IMR-90 (cell line): ENCODE measurements around the gene RASGRP2. TPM values are rescaled to one million over a fixed set of nuclear protein-coding genes. Genes with fewer than 3 reads are reported as not detected.

Experiments
- ATAC-seq: fragments of 200-7000 bp; cut with Tn5 transposase; 2 replicates; pipeline ENCODE4 v1.9.1; 2020; ENCODE audit warnings: low read depth, mild to moderate bottlenecking, moderate library complexity
- BruUV-seq: library from RNA; stranded (reverse); fragments of 400-500 nt; replicated peaks from 2 replicates; lab custom pipeline; 2021; lab: Mats Ljungman, UMichigan
- CTCF ChIA-PET: fragments of 300-600 bp; formaldehyde crosslinking; extraction: SDS; loops from one replicate; lab custom pipeline; 2021; ENCODE audit warnings: antibody characterized with exemption; lab: Yijun Ruan, JAX
- POLR2A ChIA-PET: fragments of 300-600 bp; sonication (Branson Sonifier 250); formaldehyde crosslinking; loops from one replicate; lab custom pipeline; 2022; ENCODE audit warnings: antibody characterized with exemption; ENCODE audit not compliant: unreplicated experiment; lab: Charles Lee
- DNase-seq: peaks from one replicate; pipeline ENCODE4 v3.0.0; 2013
- H2AFZ ChIP-seq: replicated peaks from 2 replicates; pipeline ENCODE3; 2013; ENCODE audit warnings: low read length, mild to moderate bottlenecking; ENCODE audit not compliant: poor library complexity
- H2AK5ac ChIP-seq: 2 replicates; pipeline ENCODE4 v1.6.1; 2013; ENCODE audit warnings: low read depth, low read length, inconsistent platforms
- H2AK9ac ChIP-seq: replicated peaks from 2 replicates; pipeline ENCODE3; 2013; ENCODE audit warnings: mild to moderate bottlenecking, low read depth, low read length, moderate library complexity; ENCODE audit not compliant: poor library complexity
- H2BK120ac ChIP-seq: 2 replicates; pipeline ENCODE4 v1.6.1; 2013; ENCODE audit warnings: low read depth, low read length, inconsistent platforms
- H2BK15ac ChIP-seq: 3 replicates; pipeline ENCODE4 v1.6.1; 2013; ENCODE audit warnings: low read depth, low read length, inconsistent platforms
- H2BK20ac ChIP-seq: 2 replicates; pipeline ENCODE4 v1.6.1; 2013; ENCODE audit warnings: low read depth, mild to moderate bottlenecking, inconsistent platforms, low read length, moderate library complexity
- H2BK5ac ChIP-seq: 2 replicates; pipeline ENCODE4 v1.6.1; 2013; ENCODE audit warnings: mild to moderate bottlenecking, low read depth, low read length, inconsistent platforms; ENCODE audit not compliant: poor library complexity, severe bottlenecking
- H3K14ac ChIP-seq: replicated peaks from 2 replicates; pipeline ENCODE4 v1.6.1; 2013; ENCODE audit warnings: low read depth, low read length, inconsistent platforms
- H3K18ac ChIP-seq: 2 replicates; pipeline ENCODE4 v1.6.1; 2013; ENCODE audit warnings: low read depth, low read length, control low read depth
- H3K23ac ChIP-seq: 2 replicates; pipeline ENCODE4 v1.6.1; 2013; ENCODE audit warnings: low read depth, low read length, inconsistent platforms
- H3K27ac ChIP-seq: 2 replicates; pipeline ENCODE4 v1.5.1; 2013; ENCODE audit warnings: mild to moderate bottlenecking, control low read depth, low read length; ENCODE audit not compliant: insufficient read depth
- H3K27me3 ChIP-seq: 2 replicates; pipeline ENCODE4 v1.6.1; 2013; ENCODE audit warnings: low read length; ENCODE audit not compliant: control insufficient read depth, insufficient read depth
- H3K36me3 ChIP-seq: 2 replicates; pipeline ENCODE4 v1.6.1; 2013; ENCODE audit warnings: low read length, mixed read lengths; ENCODE audit not compliant: control insufficient read depth, insufficient read depth
- H3K4ac ChIP-seq: 2 replicates; pipeline ENCODE4 v1.6.1; 2013; ENCODE audit warnings: low read depth, low read length, inconsistent platforms
- H3K4me1 ChIP-seq: 2 replicates; pipeline ENCODE4 v1.6.1; 2013; ENCODE audit warnings: low read length, mixed read lengths; ENCODE audit not compliant: control insufficient read depth, insufficient read depth
- H3K4me2 ChIP-seq: 2 replicates; pipeline ENCODE4 v1.6.1; 2013; ENCODE audit warnings: low read depth, mild to moderate bottlenecking, control low read depth, low read length, moderate library complexity
- H3K4me3 ChIP-seq: 2 replicates; pipeline ENCODE4 v1.5.1; 2013; ENCODE audit warnings: low read depth, mild to moderate bottlenecking, control low read depth, low read length, moderate library complexity; ENCODE audit not compliant: insufficient read depth
- H3K56ac ChIP-seq: 2 replicates; pipeline ENCODE4 v1.6.1; 2013; ENCODE audit warnings: low read length, inconsistent platforms; ENCODE audit not compliant: insufficient read depth; ENCODE audit errors: extremely low read depth
- H3K79me1 ChIP-seq, 2 experiments: 2 replicates each; pipeline ENCODE4 v1.6.1; 2013; ENCODE audit warnings: low read length in 2 of 2, inconsistent platforms in 1 of 2, low read depth in 1 of 2
- H3K9ac ChIP-seq: 2 replicates; pipeline ENCODE4 v1.6.1; 2013; ENCODE audit warnings: low read depth, low read length, control low read depth
- H3K9me1 ChIP-seq: 2 replicates; pipeline ENCODE4 v1.6.1; 2013; ENCODE audit warnings: low read length, inconsistent platforms; ENCODE audit not compliant: insufficient read depth
- H3K9me3 ChIP-seq: 2 replicates; pipeline ENCODE4 v1.6.1; 2013; ENCODE audit warnings: low read length; ENCODE audit not compliant: control insufficient read depth, insufficient read depth
- H4K20me1 ChIP-seq: 2 replicates; pipeline ENCODE4 v1.6.1; 2013; ENCODE audit warnings: low read length, inconsistent platforms; ENCODE audit not compliant: insufficient read depth
- H4K5ac ChIP-seq: 2 replicates; pipeline ENCODE4 v1.6.1; 2013; ENCODE audit warnings: mild to moderate bottlenecking, low read depth, low read length, control low read depth
- H4K8ac ChIP-seq, 2 experiments: 2 replicates each; pipeline ENCODE4 v1.6.1; 2013; ENCODE audit warnings: low read depth in 2 of 2, low read length in 2 of 2, control low read depth in 1 of 2, inconsistent platforms in 1 of 2
- H4K91ac ChIP-seq: 2 replicates; pipeline ENCODE4 v1.6.1; 2013; ENCODE audit warnings: low read depth, low read length, inconsistent platforms; ENCODE audit not compliant: insufficient read depth
- CEBPB ChIP-seq: IDR thresholded peaks from 2 replicates; pipeline ENCODE4 v1.6.1; 2012; ENCODE audit warnings: low read depth, low read length, improper control_type of control experiment
- FOS ChIP-seq: fragments of 150-350 bp; IDR thresholded peaks from 2 replicates; pipeline ENCODE4 v1.6.1; 2016; ENCODE audit warnings: low read depth, low read length
- MAFK ChIP-seq: IDR thresholded peaks from 2 replicates; pipeline ENCODE4 v1.6.1; 2012; ENCODE audit warnings: low read depth, low read length, improper control_type of control experiment
- MAZ ChIP-seq: IDR thresholded peaks from 2 replicates; pipeline ENCODE4 v1.6.1; 2012; ENCODE audit warnings: low read depth, mild to moderate bottlenecking, low read length, improper control_type of control experiment, moderate library complexity, borderline replicate concordance
- NFE2L2 ChIP-seq: fragments of 150-350 bp; IDR thresholded peaks from 2 replicates; pipeline ENCODE4 v1.6.1; 2016; ENCODE audit warnings: low read depth, mild to moderate bottlenecking, low read length
- POLR2A ChIP-seq: IDR thresholded peaks from 2 replicates; pipeline ENCODE4 v1.6.1; 2012; ENCODE audit warnings: mild to moderate bottlenecking, low read depth, low read length
- RAD21 ChIP-seq: IDR thresholded peaks from 2 replicates; pipeline ENCODE4 v1.6.1; 2012; ENCODE audit warnings: low read length, improper control_type of control experiment
- RCOR1 ChIP-seq: IDR thresholded peaks from 2 replicates; pipeline ENCODE4 v1.6.1; 2012; ENCODE audit warnings: mild to moderate bottlenecking, low read length, improper control_type of control experiment; ENCODE audit not compliant: insufficient replicate concordance
- RFX5 ChIP-seq: IDR thresholded peaks from 2 replicates; pipeline ENCODE4 v1.8.0; 2012; ENCODE audit warnings: low read depth, mild to moderate bottlenecking, low read length, moderate library complexity
- SMC3 ChIP-seq: fragments of 150-350 bp; IDR thresholded peaks from 2 replicates; pipeline ENCODE4 v1.6.1; 2016; ENCODE audit warnings: low read depth, mild to moderate bottlenecking, antibody characterized with exemption, low read length, moderate library complexity
- WGBS, 2 experiments: methylation state at CpG; one replicate each; pipeline versions ENCODE4 v1.1.5 to v1.1.7; 2013; ENCODE audit warnings: missing lambda C conversion rate in 2 of 2; ENCODE audit not compliant: insufficient read length in 1 of 2; ENCODE audit errors: extremely low coverage in 2 of 2; 5-methylcytosine and 5-hydroxymethylcytosine counted together
- dilution Hi-C: fragments of 300-500 bp; cut with HindIII; formaldehyde crosslinking; loops from one replicate; pipeline ENCODE4 v1.14.3; 2018; ENCODE audit warnings: low sequenced_read_pairs; ENCODE audit not compliant: unreplicated experiment
- in situ Hi-C: fragments of 300-500 bp; cut with MboI; formaldehyde crosslinking; loops from 3 replicates; pipeline ENCODE4 v1.14.3; 2019; ENCODE audit warnings: low sequenced_read_pairs, inconsistent platforms, mixed read lengths
- intact Hi-C: fragments of 100-400 bp; cut with micrococcal nuclease; formaldehyde crosslinking; loops from 2 replicates; pipeline ENCODE4 v1.10.0; 2022
- polyA plus RNA-seq, 3 experiments: library from polyadenylated mRNA; depleted of rRNA; stranded (reverse); fragments of >200 nt; gene quantifications; 2 replicates each; pipeline ENCODE4 v1.2.3, GENCODE V29; 2012; ENCODE audit warnings: low replicate concordance in 1 of 3
- total RNA-seq: library from RNA; depleted of rRNA; stranded (reverse); fragments of >200 nt; gene quantifications from 2 replicates; pipeline ENCODE4 v1.2.3, GENCODE V29; 2012

The RASGRP2 gene
- total and polyA plus RNA-seq, 2 of the 4 experiments (the other 2 are of a cell fraction): 1.2 TPM; not detected in 1

- H2AFZ ChIP-seq: no peak overlapping the region
- H3K27ac ChIP-seq: peak overlapping the region; percentile 11
- peak overlapping the region; percentile 18 for H2AK9ac ChIP-seq
- H3K27me3 ChIP-seq: no peaks in the 10 kb centered on the region
- no peak overlapping the region; the same call in 1 of the 2 replicates for H3K23ac ChIP-seq
- dilution Hi-C loops (no loop called here), intact Hi-C loops (no loop called here), in situ Hi-C loops (no loop called here)
- no peak for TF ChIP-seq POLR2A
- no peak for TF ChIP-seq RAD21
- no peak for TF ChIP-seq RFX5
- TF ChIP-seq RCOR1: no peak
- no peak for TF ChIP-seq FOS
- no peak for TF ChIP-seq NFE2L2
- TF ChIP-seq MAFK: no peak
- no peak for TF ChIP-seq CEBPB
- TF ChIP-seq SMC3: no peak
- no peak for TF ChIP-seq MAZ
- 70% methylated on average over 2 of the region's 6 CpGs; no CpG with 5 or more reads in 1 of the 2 experiments for WGBS, 2 experiments
- H3K14ac ChIP-seq: 0 out of 2 replicates have a peak overlapping the region, but pooled peaks have one; percentile 40
- no peak overlapping the region for H2BK15ac ChIP-seq
- H3K4me2 ChIP-seq: no peak overlapping the region
- H3K9me3 ChIP-seq: no peaks in the 10 kb centered on the region
- no peak overlapping the region for H4K8ac ChIP-seq
- H3K56ac ChIP-seq: no peak overlapping the region
- H2BK20ac ChIP-seq: no peak overlapping the region
- H4K20me1 ChIP-seq: peaks cover 57% of the 10 kb centered on the region
- ChIA-PET POLR2A (no interaction called here), CTCF (interaction anchor here (1.0 kb wide), 1 partner anchor 13 kb away, joined by 3 read pairs; no protein-coding TSS in a partner anchor)
- H3K79me1 ChIP-seq: peaks cover 21 to 61% of the 10 kb centered on the region in 2 experiments
- no peak overlapping the region for H3K9ac ChIP-seq
- 0 out of 2 replicates have a peak overlapping the region, but pooled peaks have one; percentile 2 for H3K4ac ChIP-seq
- DNase-seq: no peak
- no peak overlapping the region for H3K18ac ChIP-seq
- peak; percentile 1; the same call in 1 of the 2 replicates for ATAC-seq
- peaks cover 18% of the 10 kb centered on the region for H3K4me1 ChIP-seq
- H2BK5ac ChIP-seq: peak overlapping the region; percentile 17
- no peak overlapping the region for H4K91ac ChIP-seq
- H2AK5ac ChIP-seq: peak overlapping the region; percentile 61; the same call in 1 of the 2 replicates
- no TSS peak for BruUV-seq
- peaks cover 64% of the 10 kb centered on the region for H3K36me3 ChIP-seq
- no peak overlapping the region for H2BK120ac ChIP-seq
- H3K4me3 ChIP-seq: no peak overlapping the region
- H3K9me1 ChIP-seq: peaks cover 18% of the 10 kb centered on the region; the same call in 1 of the 2 replicates
- no peak overlapping the region for H4K5ac ChIP-seq
Measured at GRCh38 chr11:64763526-64764039, 19.6 kb upstream of the RASGRP2 start.
